ENCODE results near the gene CDH11. TPM values are rescaled to one million over a fixed set of nuclear protein-coding genes. Genes with fewer than 3 reads are reported as not detected.

CDH11 gene
- total and polyA plus RNA-seq, 2 of the 4 experiments (the other 2 are of a cell fraction), result 266 to 601 TPM

DNA sequence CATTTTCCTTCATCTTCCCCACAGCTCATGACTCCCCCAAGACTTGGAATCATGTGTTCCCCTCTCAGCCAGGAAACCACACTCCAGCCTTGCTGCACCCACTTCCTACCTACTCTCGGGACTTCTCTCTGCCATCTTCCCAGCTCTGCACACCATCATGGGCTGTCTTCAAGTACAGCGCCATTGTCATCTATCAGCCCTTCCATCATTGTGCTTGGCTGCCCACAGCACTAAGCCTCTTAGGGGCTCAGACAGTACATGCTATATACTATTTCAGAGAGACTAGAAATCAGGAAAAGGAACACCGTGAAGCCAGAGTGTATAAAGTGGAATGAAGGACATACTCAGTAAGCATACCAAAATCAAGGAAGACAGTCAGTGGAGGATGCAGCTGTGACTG is 64.7 kb downstream of the CDH11 start:
- no TSS peak for BruUV-seq (replicated peaks)
- H2BK5ac ChIP-seq (ENCODE audit: low read depth, low read length, poor library complexity, severe bottlenecking), result no peak overlapping the region
- H3K27ac ChIP-seq (ENCODE audit: insufficient read depth, low read length), result no peak overlapping the region
- H2BK15ac ChIP-seq (ENCODE audit: low read depth, low read length), result no peak overlapping the region
- no peak for TF ChIP-seq MAFK (IDR thresholded peaks at IDR 0.05; ENCODE audit: low read depth, low read length)
- no peak for TF ChIP-seq FOS (IDR thresholded peaks at IDR 0.05; ENCODE audit: low read depth, low read length)
- TF ChIP-seq, protein P1, sequence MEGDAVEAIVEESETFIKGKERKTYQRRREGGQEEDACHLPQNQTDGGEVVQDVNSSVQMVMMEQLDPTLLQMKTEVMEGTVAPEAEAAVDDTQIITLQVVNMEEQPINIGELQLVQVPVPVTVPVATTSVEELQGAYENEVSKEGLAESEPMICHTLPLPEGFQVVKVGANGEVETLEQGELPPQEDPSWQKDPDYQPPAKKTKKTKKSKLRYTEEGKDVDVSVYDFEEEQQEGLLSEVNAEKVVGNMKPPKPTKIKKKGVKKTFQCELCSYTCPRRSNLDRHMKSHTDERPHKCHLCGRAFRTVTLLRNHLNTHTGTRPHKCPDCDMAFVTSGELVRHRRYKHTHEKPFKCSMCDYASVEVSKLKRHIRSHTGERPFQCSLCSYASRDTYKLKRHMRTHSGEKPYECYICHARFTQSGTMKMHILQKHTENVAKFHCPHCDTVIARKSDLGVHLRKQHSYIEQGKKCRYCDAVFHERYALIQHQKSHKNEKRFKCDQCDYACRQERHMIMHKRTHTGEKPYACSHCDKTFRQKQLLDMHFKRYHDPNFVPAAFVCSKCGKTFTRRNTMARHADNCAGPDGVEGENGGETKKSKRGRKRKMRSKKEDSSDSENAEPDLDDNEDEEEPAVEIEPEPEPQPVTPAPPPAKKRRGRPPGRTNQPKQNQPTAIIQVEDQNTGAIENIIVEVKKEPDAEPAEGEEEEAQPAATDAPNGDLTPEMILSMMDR (conservative IDR thresholded peaks at IDR 0.05; ENCODE audit: low read depth, low read length), result no peak
- no peak for TF ChIP-seq BHLHE40 (IDR thresholded peaks at IDR 0.05; ENCODE audit: low read depth, low read length)
- TF ChIP-seq POLR2A (IDR thresholded peaks at IDR 0.05; ENCODE audit: low read depth, low read length), result no peak
- TF ChIP-seq RCOR1 (IDR thresholded peaks at IDR 0.05; ENCODE audit: insufficient replicate concordance, low read length), result no peak
- TF ChIP-seq, protein P2, sequence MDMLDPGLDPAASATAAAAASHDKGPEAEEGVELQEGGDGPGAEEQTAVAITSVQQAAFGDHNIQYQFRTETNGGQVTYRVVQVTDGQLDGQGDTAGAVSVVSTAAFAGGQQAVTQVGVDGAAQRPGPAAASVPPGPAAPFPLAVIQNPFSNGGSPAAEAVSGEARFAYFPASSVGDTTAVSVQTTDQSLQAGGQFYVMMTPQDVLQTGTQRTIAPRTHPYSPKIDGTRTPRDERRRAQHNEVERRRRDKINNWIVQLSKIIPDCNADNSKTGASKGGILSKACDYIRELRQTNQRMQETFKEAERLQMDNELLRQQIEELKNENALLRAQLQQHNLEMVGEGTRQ (IDR thresholded peaks at IDR 0.05; ENCODE audit: low read depth, low read length), result no peak
- H3K14ac ChIP-seq (replicated peaks; ENCODE audit: low read depth, low read length), result no peak overlapping the region
- in situ Hi-C loops (cut with MboI; ENCODE audit: low sequenced_read_pairs) (no loop called here), intact Hi-C loops (cut with micrococcal nuclease) (no loop called here), dilution Hi-C loops (cut with HindIII; ENCODE audit: low sequenced_read_pairs, unreplicated experiment) (no loop called here)
- ATAC-seq (ENCODE audit: low read depth), result no peak
- DNase-seq, result no peak
- H3K36me3 ChIP-seq (ENCODE audit: control insufficient read depth, insufficient read depth, low read length), result peaks cover 16% of the 10 kb centered on the region
- ChIA-PET POLR2A (ENCODE audit: unreplicated experiment) (no interaction called here), CTCF (no interaction called here)
- H3K4ac ChIP-seq (ENCODE audit: low read depth, low read length), result no peak overlapping the region
- H2BK120ac ChIP-seq (ENCODE audit: low read depth, low read length), result no peak overlapping the region
- 100% methylated on average over 1 of the region's 3 CpGs; no CpG with 5 or more reads in 1 of the 2 experiments for WGBS, 2 experiments (ENCODE audit: extremely low coverage in 2 of 2, insufficient read length in 1 of 2)
- no peak overlapping the region for H3K23ac ChIP-seq (ENCODE audit: low read depth, low read length)
- peaks cover 15% of the 10 kb centered on the region for H3K4me1 ChIP-seq (ENCODE audit: control insufficient read depth, insufficient read depth, low read length)
- H3K9ac ChIP-seq (ENCODE audit: low read depth, low read length), result no peak overlapping the region
- peaks cover 64% of the 10 kb centered on the region for H4K20me1 ChIP-seq (ENCODE audit: insufficient read depth, low read length)
- H2AK9ac ChIP-seq (replicated peaks; ENCODE audit: low read depth, low read length, poor library complexity), result no peak overlapping the region
- no peak overlapping the region for H2AK5ac ChIP-seq (ENCODE audit: low read depth, low read length)
- no peak overlapping the region for H3K4me2 ChIP-seq (ENCODE audit: low read depth, low read length)
- H3K56ac ChIP-seq (ENCODE audit: extremely low read depth, insufficient read depth, low read length), result no peak overlapping the region
- H4K5ac ChIP-seq (ENCODE audit: low read depth, low read length), result no peak overlapping the region
- peaks cover 9% of the 10 kb centered on the region for H3K9me1 ChIP-seq (ENCODE audit: insufficient read depth, low read length)
- no peaks in the 10 kb centered on the region for H3K27me3 ChIP-seq (ENCODE audit: control insufficient read depth, insufficient read depth, low read length)
- no peak overlapping the region for H3K4me3 ChIP-seq (ENCODE audit: insufficient read depth, low read depth, low read length)
- H2BK20ac ChIP-seq (ENCODE audit: low read depth, low read length), result no peak overlapping the region
- no peaks in the 10 kb centered on the region for H3K9me3 ChIP-seq (ENCODE audit: control insufficient read depth, insufficient read depth, low read length)
- no peak overlapping the region for H3K18ac ChIP-seq (ENCODE audit: low read depth, low read length)
- H4K8ac ChIP-seq (ENCODE audit: low read depth in 2 of 2, low read length in 2 of 2), result no peak overlapping the region
- H2AFZ ChIP-seq (replicated peaks; ENCODE audit: low read length, poor library complexity), result no peak overlapping the region
- no peak overlapping the region for H4K91ac ChIP-seq (ENCODE audit: insufficient read depth, low read depth, low read length)
- peaks cover 53 to 85% of the 10 kb centered on the region in 2 experiments for H3K79me1 ChIP-seq (ENCODE audit: low read depth in 1 of 2, low read length in 2 of 2)
